CD4-positive, alpha-beta T cell treated with Interferon alpha-2 for 1 hour (primary cell): Measurements from ENCODE around the gene FAM228A.
"Not testable (repeated sequence)": the region's sequence is repeated elsewhere in the genome, so short reads cannot be mapped to it uniquely, and the experiment has no call there.

Experiments used
- DNase-seq, 2 donors: peaks; one replicate each; pipeline ENCODE4 v3.0.0-alpha.2; 2020 to 2022

FAM228A gene

GRCh38 chr2:24174851-24175277 lies at the start of gene FAM228A:
TSS of gene FAM228A (plus strand) at chr2:24175053. CDS start at chr2:24175481, 428 bp downstream.
- no peak for DNase-seq

- no peak for DNase-seq
Measured at GRCh38 chr2:24125956-24126355, 48.9 kb upstream of the FAM228A start.

DNA sequence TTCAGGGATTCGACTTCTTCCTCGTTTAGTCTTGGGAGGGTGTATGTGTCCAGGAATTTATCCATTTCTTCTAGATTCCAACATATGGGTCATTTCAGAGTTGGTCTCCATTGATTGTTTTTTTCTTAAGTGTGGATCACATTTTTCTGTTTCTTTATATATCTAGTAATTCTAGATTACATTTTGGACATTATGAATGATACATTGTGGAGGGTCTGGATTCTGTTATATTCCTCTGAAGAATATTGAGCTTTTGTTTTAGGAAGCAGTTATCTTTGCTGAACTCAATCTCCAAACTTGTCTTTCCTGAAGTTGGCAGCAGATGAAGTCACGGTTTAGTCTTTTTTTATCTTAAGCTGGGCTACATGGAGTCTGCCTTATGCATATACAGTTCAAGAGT lies 42.3 kb upstream of the FAM228A start:
- DNase-seq = no peak

DNA sequence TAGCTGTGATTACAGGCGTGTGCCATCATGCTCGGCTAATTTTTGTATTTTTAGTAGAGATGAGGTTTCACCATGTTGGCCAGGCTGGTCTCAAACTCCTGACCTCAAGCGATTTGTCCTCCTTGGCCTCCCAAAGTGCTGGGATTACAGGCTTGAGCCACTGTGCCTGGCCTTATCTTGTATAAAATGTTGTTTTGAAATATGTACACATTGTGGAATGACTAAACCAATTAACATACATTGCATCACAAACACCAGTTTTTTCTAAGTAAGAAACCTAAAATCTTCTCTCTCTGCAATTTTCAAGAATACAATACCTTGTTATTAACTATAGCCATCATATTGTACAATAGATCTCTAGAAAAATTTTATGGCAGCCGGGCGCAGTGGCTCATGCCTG lies 34.5 kb upstream of the FAM228A start:
- not testable (repeated sequence) for DNase-seq

DNA sequence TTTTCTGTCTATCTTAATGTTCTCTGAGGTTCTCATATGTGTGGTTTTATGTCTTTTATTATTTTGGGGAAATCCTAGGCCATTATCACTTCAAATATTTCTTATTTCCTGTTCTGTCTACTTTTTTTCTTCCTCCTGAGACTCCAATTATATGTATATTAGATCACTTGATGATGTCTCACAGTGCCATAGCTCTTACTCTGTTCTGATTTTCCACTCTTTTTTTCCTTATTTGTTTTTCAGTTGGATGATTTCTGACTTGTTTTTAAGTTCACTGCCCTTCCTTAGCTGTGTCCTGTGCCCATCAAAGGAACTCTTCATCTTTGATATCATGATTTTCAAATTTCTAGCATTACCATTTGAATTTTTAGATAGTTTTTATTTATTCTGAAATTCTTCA lies 27.5 kb upstream of the FAM228A start:
- no peak for DNase-seq

GRCh38 chr2:24152413-24153197 lies 22.2 kb upstream of the FAM228A start:
- DNase-seq = no peak

DNA sequence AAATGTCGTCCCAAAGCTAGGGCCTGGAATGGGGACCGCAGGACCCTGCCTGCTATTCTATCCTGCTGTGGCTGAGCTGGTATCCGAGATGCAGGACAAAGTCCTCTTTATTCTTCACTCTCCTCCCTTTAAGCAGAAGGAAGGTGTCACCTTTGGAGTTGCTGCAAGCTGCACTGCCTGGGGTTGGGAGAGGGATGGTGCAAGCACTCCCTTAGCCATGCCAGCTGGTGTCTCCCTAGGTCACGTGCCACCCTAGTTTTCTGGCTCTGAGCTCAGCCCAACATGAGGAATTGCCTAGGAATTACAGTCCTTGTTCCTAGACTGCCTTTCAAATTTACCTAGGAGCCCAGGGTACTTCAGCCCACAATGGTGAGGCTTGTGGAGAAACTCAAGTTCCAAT lies 21.4 kb upstream of the FAM228A start:
- no peak for DNase-seq

GRCh38 chr2:24158131-24158530 lies 16.7 kb upstream of the FAM228A start:
- no peak for DNase-seq

DNA sequence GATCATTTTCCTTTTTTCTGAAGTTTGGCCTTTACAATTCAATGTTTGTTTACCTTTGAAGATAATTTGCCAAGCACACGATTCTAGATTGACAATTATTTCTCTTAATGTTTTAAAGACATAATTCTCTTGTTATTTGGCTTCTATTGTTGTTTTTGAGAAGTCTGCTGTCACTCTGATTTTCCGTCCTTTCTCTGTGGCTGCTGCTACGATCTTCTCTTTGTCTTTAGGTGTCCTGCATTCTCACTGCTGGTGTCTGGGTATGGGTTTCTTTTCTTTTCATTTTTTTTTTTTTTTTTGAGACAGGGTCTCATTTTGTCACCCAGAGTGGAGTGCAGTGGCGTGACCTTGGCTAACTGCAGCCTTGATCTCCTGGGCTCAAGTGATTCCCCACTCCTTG lies 15.1 kb upstream of the FAM228A start:
- no peak for DNase-seq

GRCh38 chr2:24160761-24161160 lies 14.1 kb upstream of the FAM228A start:
- DNase-seq = no peak

GRCh38 chr2:24162494-24162893 lies 12.4 kb upstream of the FAM228A start:
- DNase-seq = no peak

GRCh38 chr2:24163186-24163585 lies 11.7 kb upstream of the FAM228A start:
- DNase-seq = no peak

GRCh38 chr2:24163601-24164000 lies 11.3 kb upstream of the FAM228A start:
- DNase-seq = no peak

GRCh38 chr2:24164416-24164973 lies 10.4 kb upstream of the FAM228A start:
- DNase-seq = peak in 1 of 2 donors; percentile 24

DNA sequence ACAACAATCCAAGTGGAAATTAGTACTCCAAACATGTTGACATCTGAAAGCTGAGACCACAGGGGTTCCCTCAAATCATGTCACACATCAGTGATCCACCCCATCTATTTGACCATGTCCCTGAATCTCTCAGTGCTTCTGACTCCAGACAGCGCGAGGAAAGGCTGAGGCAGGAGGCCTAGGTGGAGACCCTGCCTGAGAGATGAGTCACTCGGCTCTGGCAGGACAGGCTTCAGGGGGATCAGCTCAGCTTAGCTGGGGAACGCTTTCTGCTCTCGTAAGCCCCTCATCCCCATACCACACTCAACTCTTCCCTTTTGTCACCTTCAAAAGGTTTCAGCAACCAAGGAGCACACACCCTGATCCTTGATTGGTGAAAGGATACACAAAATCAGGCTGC lies 5.8 kb upstream of the FAM228A start:
- no peak for DNase-seq

DNA sequence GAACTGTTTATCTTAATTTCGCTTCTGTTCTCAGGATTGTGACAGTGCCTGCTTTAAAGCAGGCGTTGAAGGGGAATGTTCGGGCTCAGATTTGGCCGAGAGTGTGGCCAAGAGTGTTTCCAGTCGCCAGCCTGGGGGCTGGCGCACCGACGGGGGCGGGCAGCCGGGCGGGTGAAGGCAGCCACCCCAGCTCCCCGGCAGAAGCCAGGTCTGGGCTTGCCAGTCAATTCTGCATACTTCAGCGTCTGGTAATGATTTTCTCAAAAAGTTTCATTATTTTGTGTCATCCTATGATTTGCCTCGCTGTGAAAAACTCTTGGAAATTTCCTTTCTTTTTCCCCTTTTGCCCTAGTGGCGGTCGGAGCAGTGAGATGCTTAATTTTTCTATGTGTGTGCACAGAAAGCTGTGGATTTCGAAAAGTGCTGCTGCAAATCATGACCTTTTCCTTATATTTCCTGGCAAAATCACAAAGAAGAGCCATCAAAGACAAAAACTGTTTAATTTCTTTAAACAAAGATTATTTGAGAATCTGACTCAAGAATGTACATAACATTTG lies 856 bp downstream of the FAM228A start:
- no peak for DNase-seq

GRCh38 chr2:24176326-24176725 lies 1.5 kb downstream of the FAM228A start:
- DNase-seq = no peak

DNA sequence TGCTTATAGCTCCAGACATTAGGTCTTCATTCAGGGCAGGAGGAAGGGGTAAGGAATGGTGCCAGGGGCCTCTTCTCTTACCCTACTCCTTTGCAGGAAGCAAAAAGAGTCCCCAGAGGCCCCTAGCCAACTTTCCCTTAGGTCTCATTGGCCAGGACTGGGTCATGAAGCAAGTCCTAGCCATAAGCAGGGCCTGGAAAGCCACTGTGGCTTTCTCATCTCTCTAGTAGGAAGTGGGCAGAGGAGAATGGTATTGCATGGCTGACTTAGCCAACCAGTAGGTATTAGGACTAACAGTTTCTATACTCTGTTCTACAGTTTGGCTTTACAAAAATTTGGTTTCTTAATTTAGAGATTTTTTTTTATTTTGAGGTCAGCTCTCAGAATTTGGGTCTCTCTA lies 4.8 kb downstream of the FAM228A start:
- DNase-seq = no peak

DNA sequence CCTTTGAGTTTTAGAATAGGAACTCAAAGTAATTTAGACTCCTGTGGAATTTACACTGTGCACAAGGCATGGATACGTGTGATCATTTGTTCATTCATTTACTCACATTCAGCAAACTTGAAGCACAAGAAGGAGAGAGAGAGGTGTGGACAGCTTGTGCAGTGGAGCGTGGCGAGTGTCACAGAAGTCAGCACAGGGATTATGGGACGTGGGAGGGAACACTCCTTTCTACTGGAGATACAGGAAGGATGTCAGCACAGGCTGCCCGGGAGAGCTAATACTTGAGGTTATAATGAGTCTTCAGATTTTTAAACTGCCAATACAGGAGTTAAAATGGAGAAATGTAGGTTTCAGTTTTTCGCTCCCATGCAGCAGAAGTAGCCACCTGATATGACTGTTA lies 7.0 kb downstream of the FAM228A start:
- no peak for DNase-seq

DNA sequence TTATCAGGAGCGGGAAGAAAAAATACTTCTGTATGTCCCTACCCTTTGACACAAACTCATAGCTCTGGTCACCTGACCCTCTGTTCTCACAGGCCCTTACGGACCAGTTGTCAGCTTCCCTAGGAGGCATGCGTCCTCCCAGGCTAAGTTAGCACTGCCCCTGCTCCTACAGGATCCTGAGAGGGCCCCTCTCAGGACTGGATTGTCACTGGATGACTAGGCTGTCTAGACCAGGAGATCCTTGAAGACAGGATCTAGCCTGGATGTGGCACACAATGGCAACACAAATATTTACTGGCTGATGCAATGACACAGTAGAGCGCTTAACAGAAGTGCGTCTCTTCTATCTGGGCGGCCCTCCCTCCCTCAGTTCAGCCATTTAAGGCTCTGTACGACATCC lies 7.7 kb downstream of the FAM228A start:
- DNase-seq = no peak

GRCh38 chr2:24183366-24184069 lies 8.7 kb downstream of the FAM228A start:
- no peak for DNase-seq

DNA sequence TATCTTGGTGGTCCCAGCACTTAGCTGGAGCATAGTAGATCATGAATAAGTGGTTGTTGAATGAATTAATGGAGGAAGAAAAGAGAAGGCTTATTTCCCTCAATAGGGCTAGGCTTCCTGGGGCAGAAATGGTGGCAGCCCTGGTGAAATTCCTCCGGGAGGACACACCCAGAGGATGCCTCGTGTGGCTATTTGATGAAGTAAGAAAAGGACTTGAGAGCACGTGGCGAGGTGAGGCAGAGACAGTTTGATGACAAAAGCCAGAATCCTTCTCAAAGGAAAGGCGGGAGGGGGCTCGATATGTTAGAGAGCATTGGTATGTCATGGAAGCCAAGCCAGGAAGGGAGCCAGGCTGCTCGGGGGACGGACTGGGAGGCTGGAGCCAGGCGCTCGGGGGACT lies 14.7 kb downstream of the FAM228A start:
- no peak for DNase-seq

DNA sequence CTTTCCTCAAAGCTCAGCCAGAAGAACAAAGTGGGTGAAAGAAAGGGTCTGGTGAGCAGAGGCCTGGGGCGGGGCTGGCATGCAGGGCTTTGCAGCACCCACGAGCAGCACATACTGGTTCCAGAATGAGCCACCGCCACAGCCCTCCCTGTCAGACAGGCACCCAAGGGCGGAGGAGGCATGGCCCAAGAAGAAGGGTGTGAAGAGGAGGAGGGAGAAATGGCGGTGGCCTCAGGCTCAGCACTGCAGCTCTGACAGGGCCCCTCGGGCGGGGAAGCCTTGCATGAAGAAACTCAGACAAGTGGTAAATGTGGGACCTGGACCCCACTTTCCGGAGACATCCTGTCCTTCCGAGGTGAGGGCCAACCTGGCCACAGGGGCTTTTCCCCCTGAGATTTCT lies 15.7 kb downstream of the FAM228A start:
- DNase-seq = no peak

DNA sequence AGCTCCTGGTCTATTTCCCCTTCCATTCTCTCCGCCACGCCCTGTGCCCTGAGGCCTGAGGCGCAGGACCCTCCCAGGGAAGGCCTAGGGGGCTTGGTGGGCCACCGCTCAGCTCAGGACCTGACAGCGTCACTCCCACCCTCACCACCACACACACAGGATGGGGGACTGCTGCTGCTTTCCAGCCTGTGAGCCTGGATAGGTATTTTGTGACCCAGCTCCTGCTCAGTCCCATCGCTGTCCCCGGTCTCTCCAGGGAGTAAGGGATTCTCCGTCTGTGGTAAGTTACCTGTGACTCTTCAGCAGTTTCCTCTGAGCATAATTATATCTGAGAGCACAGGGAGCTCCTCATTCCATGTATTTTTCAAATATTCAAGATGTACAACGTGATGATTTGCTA lies 16.3 kb downstream of the FAM228A start:
- DNase-seq = no peak
